ENCODE data around the gene RTP1.

Gene RTP1

DNA sequence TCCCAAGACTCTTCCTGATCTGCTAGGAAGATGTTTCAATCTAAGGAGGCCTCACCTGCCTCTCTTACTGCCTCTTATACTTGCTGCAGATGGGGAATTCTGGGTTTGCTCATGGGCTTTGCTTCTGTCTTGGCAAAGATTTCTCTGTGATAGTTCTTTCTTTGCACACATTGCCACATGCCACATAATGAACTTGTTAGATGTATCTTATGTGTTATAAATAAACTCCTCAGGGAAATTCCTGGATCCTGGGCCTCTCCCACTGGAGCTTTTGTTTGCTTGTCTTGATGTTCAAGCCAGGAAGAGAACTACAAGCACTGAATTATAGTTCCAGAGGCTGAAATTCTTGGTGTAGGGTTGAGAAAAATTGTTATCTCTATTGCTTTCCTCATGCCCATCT lies 12.2 kb downstream of the RTP1 start:
- no peak for TF ChIP-seq EZH2phosphoT487 (IDR thresholded peaks at IDR 0.05; ENCODE audit: borderline replicate concordance, low read length)
- TF ChIP-seq, protein P1, sequence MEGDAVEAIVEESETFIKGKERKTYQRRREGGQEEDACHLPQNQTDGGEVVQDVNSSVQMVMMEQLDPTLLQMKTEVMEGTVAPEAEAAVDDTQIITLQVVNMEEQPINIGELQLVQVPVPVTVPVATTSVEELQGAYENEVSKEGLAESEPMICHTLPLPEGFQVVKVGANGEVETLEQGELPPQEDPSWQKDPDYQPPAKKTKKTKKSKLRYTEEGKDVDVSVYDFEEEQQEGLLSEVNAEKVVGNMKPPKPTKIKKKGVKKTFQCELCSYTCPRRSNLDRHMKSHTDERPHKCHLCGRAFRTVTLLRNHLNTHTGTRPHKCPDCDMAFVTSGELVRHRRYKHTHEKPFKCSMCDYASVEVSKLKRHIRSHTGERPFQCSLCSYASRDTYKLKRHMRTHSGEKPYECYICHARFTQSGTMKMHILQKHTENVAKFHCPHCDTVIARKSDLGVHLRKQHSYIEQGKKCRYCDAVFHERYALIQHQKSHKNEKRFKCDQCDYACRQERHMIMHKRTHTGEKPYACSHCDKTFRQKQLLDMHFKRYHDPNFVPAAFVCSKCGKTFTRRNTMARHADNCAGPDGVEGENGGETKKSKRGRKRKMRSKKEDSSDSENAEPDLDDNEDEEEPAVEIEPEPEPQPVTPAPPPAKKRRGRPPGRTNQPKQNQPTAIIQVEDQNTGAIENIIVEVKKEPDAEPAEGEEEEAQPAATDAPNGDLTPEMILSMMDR (IDR thresholded peaks at IDR 0.05; ENCODE audit: low read depth, low read length, poor library complexity, severe bottlenecking) = no peak
- Histone ChIP-seq H4K20me1 (ENCODE audit: control insufficient read depth, insufficient read depth, low read depth, low read length) (no peaks in the 10 kb centered on the region), H3K9me3 (ENCODE audit: control insufficient read depth, insufficient read depth, low read length) (0 out of 2 replicates have a peak, but pooled peaks cover 4% of the 10 kb centered on the region), H3K27ac (ENCODE audit: low read depth, low read length) (no peak overlapping the region), H3K4me3 (ENCODE audit: low read length) (no peak overlapping the region), H3K27me3 (ENCODE audit: control insufficient read depth, low read length) (peaks cover 15% of the 10 kb centered on the region), H3K9me2 (replicated peaks; ENCODE audit: control insufficient read depth, low read length) (no peaks in the 10 kb centered on the region), H3K4me2 (ENCODE audit: low read length) (no peak overlapping the region), H3K4me1 (ENCODE audit: control insufficient read depth, low read length) (no peaks in the 10 kb centered on the region), H3F3A (ENCODE audit: control insufficient read depth, insufficient read depth) (no peaks in the 10 kb centered on the region), H3K36me3 (ENCODE audit: control insufficient read depth, low read length) (no peaks in the 10 kb centered on the region), H3K79me2 (ENCODE audit: control insufficient read depth, low read length) (no peaks in the 10 kb centered on the region)

DNA sequence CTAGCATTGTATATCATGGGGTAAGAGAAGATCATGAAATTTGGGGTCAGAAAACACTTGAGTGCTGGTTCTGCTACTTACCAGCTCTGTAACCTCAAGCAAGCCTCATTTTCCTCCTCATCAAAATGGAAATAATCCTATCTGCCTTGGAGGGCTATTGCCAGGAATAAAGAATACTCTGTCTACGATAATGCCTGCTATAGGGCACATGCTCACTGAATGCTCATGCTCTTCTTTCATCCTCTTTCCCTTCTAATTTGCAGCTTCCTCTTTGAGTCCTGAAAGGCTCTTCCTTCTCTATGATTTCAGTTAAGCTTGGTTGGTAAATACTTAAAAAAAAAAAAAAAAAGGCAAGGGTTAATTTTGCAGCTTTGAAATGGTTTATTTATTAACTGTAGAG lies 12.8 kb downstream of the RTP1 start:
- no peak for TF ChIP-seq EZH2phosphoT487 (IDR thresholded peaks at IDR 0.05; ENCODE audit: borderline replicate concordance, low read length)
- TF ChIP-seq, protein P1 (IDR thresholded peaks at IDR 0.05; ENCODE audit: low read depth, low read length, poor library complexity, severe bottlenecking) = no peak
- no peaks in the 10 kb centered on the region for H3K36me3 ChIP-seq (ENCODE audit: control insufficient read depth, low read length)
- no peaks in the 10 kb centered on the region for H4K20me1 ChIP-seq (ENCODE audit: control insufficient read depth, insufficient read depth, low read depth, low read length)
- H3K4me1 ChIP-seq (ENCODE audit: control insufficient read depth, low read length) = no peaks in the 10 kb centered on the region
- H3K4me2 ChIP-seq (ENCODE audit: low read length) = no peak overlapping the region
- no peaks in the 10 kb centered on the region for H3K9me2 ChIP-seq (replicated peaks; ENCODE audit: control insufficient read depth, low read length)
- H3K4me3 ChIP-seq (ENCODE audit: low read length) = no peak overlapping the region
- no peak overlapping the region for H3K27ac ChIP-seq (ENCODE audit: low read depth, low read length)
- peaks cover 13% of the 10 kb centered on the region for H3K27me3 ChIP-seq (ENCODE audit: control insufficient read depth, low read length)
- no peaks in the 10 kb centered on the region for H3K79me2 ChIP-seq (ENCODE audit: control insufficient read depth, low read length)
- 0 out of 2 replicates have a peak, but pooled peaks cover 4% of the 10 kb centered on the region for H3K9me3 ChIP-seq (ENCODE audit: control insufficient read depth, insufficient read depth, low read length)
- no peaks in the 10 kb centered on the region for H3F3A ChIP-seq (ENCODE audit: control insufficient read depth, insufficient read depth)

DNA sequence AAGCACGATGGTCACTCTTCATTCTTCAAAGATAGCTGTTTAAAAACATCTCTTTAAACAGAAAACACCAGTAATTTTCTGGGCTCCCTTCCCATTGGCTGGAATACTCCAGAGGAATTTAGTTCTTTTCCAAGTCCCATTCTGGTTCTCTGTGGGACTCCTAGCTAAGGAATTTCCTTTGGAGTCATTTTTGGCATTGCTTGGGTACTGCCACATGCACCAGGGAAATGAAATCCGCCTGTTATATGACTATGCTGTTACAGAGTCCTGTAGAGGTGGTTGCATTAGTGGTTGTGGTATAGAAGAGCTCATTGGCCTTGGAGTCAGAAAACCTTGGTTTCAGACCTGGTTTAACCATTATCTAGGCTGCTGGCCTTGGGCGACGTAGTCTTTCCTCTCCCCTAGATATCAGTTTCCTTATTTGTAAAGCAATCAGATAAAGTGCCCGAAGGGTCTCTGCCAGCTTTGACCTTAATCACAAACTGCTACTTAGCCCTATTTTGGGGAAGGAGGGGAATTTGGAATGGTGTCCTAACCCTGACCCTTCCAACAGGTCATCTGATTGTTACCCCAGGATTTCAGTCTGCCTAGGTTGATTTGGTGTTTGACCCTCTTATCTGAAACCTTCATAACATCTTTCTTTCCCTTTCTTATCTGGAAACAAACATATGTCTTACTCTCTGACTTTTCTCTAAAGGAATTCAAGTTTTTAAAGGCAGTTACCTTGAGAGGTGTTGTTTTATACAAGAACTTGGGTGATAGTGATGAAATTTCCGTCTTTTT lies 13.4 kb downstream of the RTP1 start:
- TF ChIP-seq, protein P1 (IDR thresholded peaks at IDR 0.05; ENCODE audit: low read depth, low read length, poor library complexity, severe bottlenecking) = no peak
- no peak for TF ChIP-seq EZH2phosphoT487 (IDR thresholded peaks at IDR 0.05; ENCODE audit: borderline replicate concordance, low read length)
- Histone ChIP-seq H3K4me2 (ENCODE audit: low read length) (no peak overlapping the region), H3K27me3 (ENCODE audit: control insufficient read depth, low read length) (peaks cover 10% of the 10 kb centered on the region), H3K27ac (ENCODE audit: low read depth, low read length) (no peak overlapping the region), H3K9me2 (replicated peaks; ENCODE audit: control insufficient read depth, low read length) (no peaks in the 10 kb centered on the region), H3K4me1 (ENCODE audit: control insufficient read depth, low read length) (no peaks in the 10 kb centered on the region), H3K79me2 (ENCODE audit: control insufficient read depth, low read length) (no peaks in the 10 kb centered on the region), H4K20me1 (ENCODE audit: control insufficient read depth, insufficient read depth, low read depth, low read length) (no peaks in the 10 kb centered on the region), H3K4me3 (ENCODE audit: low read length) (no peak overlapping the region), H3K9me3 (ENCODE audit: control insufficient read depth, insufficient read depth, low read length) (0 out of 2 replicates have a peak, but pooled peaks cover 4% of the 10 kb centered on the region), H3F3A (ENCODE audit: control insufficient read depth, insufficient read depth) (no peaks in the 10 kb centered on the region), H3K36me3 (ENCODE audit: control insufficient read depth, low read length) (no peaks in the 10 kb centered on the region)
